NCI-H524 treated with DMSO at 0.1 percent for 48 hours (cell line): Measurements from ENCODE around the gene NMBR.
"Not testable (repeated sequence)": the region's sequence is repeated elsewhere in the genome, so short reads cannot be mapped to it uniquely, and the experiment has no call there.

Experiments
- DNase-seq: peaks from one replicate; lab custom pipeline; 2025; lab: John Stamatoyannopoulos, UW

Gene NMBR

GRCh38 chr6:142146828-142147662 is at the start of gene NMBR, which contains the start of gene VTA1:
Gene NMBR (minus strand): TSS chr6:142147122. CDS start chr6:142088658, 58,464 bp downstream.
Gene VTA1 (plus strand): TSS chr6:142147263. CDS start chr6:142147288, 25 bp downstream.
- DNase-seq: peak; percentile 95

GRCh38 chr6:142195862-142196541 is 49.1 kb upstream of the NMBR start:
- DNase-seq: no peak

GRCh38 chr6:142193621-142194020 is 46.7 kb upstream of the NMBR start:
- no peak for DNase-seq

GRCh38 chr6:142192343-142192742 is 45.4 kb upstream of the NMBR start:
- DNase-seq: no peak

GRCh38 chr6:142189057-142189456 is 42.1 kb upstream of the NMBR start:
- no peak for DNase-seq

- not testable (repeated sequence) for DNase-seq
Measured at GRCh38 chr6:142188341-142188740, 41.4 kb upstream of the NMBR start.

- no peak for DNase-seq
Measured at GRCh38 chr6:142187209-142187608, 40.3 kb upstream of the NMBR start.

- DNase-seq: no peak
Measured at GRCh38 chr6:142185641-142186040, 38.7 kb upstream of the NMBR start.

GRCh38 chr6:142184307-142184706 is 37.4 kb upstream of the NMBR start:
- DNase-seq: no peak

- DNase-seq: no peak
Measured at GRCh38 chr6:142183351-142183750, 36.4 kb upstream of the NMBR start.

GRCh38 chr6:142182004-142182403 is 35.1 kb upstream of the NMBR start:
- DNase-seq: no peak

GRCh38 chr6:142178129-142178528 is 31.2 kb upstream of the NMBR start:
- no peak for DNase-seq

GRCh38 chr6:142174703-142175102 is 27.8 kb upstream of the NMBR start:
- no peak for DNase-seq

- DNase-seq: no peak
Measured at GRCh38 chr6:142173980-142174379, 27.1 kb upstream of the NMBR start.

GRCh38 chr6:142172758-142173157 is 25.8 kb upstream of the NMBR start:
- DNase-seq: no peak

- no peak for DNase-seq
Measured at GRCh38 chr6:142171351-142171750, 24.4 kb upstream of the NMBR start.

- DNase-seq: no peak
Measured at GRCh38 chr6:142167486-142167885, 20.6 kb upstream of the NMBR start.

- no peak for DNase-seq
Measured at GRCh38 chr6:142167071-142167470, 20.1 kb upstream of the NMBR start.

- DNase-seq: no peak
Measured at GRCh38 chr6:142165227-142165626, 18.3 kb upstream of the NMBR start.

- no peak for DNase-seq
Measured at GRCh38 chr6:142162780-142163179, 15.9 kb upstream of the NMBR start.

GRCh38 chr6:142156758-142157068 is 9.8 kb upstream of the NMBR start:
- DNase-seq: not testable (repeated sequence)

GRCh38 chr6:142155895-142156757 is 9.2 kb upstream of the NMBR start:
- DNase-seq: no peak
